Tibial nerve (tissue), 4 donors: ENCODE data around the gene TTC19.

Source experiments
- CTCF ChIP-seq, 5 experiments: fragments of 200-600 bp in 3 of 5; fragments of 450-650 bp in 2 of 5; sonication (generic) in 3 of 5; IDR thresholded peaks; one replicate each; pipeline ENCODE4 v1.5.1; 2016 to 2019; ENCODE audit warnings: antibody characterized with exemption in 5 of 5, mild to moderate bottlenecking in 3 of 5, moderate library complexity in 2 of 5
- EP300 ChIP-seq, 2 donors: sonication (generic); formaldehyde crosslinking; IDR thresholded peaks; one replicate each; pipeline ENCODE4 v1.6.1; 2017; ENCODE audit warnings: antibody characterized with exemption in 2 of 2, mild to moderate bottlenecking in 1 of 2
- POLR2A ChIP-seq, 2 donors: fragments of 450-650 bp; IDR thresholded peaks; one replicate each; pipeline ENCODE4 v1.6.1; 2017; ENCODE audit warnings: antibody characterized with exemption in 2 of 2, mild to moderate bottlenecking in 2 of 2, moderate library complexity in 2 of 2

GRCh38 chr17:15954222-15954621 lies 45.4 kb upstream of the TTC19 start:
- TF ChIP-seq CTCF (IDR thresholded peaks at IDR 0.05), result no peak
- no peak for TF ChIP-seq POLR2A (IDR thresholded peaks at IDR 0.05)
- TF ChIP-seq EP300 (IDR thresholded peaks at IDR 0.05), result no peak
